DMS114 treated with DMSO at 0.1 percent for 48 hours (cell line): Measurements from ENCODE around the gene MCL1.

Source experiments
- DNase-seq: peaks from one replicate; lab custom pipeline; 2025; ENCODE audit not compliant: unreplicated experiment; lab: John Stamatoyannopoulos, UW

Gene MCL1

DNA sequence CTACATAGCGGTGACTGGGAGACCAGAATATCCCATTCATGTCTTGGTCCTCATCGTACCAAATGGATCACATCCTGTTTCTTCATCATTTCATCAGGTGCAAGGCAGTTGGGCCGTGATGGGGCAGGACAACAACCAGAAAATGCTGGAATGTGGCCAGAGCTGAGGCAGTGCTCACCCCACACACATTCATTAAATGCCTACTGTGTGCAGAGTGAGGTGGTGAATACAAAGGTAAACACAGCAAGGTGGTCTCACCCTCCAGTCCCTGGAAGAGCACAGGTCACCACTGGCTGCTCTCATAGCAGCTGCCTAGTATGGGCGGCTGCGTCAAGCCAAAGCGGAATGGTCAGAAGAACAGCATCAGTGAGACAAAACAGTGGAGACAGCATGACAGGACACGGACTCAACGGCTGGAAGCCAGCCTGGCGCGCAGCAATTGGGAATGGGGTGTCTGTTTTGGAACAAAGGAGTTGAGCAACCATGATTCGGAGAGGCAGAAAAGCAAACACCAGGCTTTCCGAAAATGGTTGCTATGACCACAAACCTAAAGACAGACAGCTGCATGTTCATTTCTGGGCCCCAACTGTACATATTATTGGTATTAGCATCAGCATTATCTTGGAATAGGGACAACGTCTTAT lies 35.8 kb downstream of the MCL1 start:
- DNase-seq = no peak

DNA sequence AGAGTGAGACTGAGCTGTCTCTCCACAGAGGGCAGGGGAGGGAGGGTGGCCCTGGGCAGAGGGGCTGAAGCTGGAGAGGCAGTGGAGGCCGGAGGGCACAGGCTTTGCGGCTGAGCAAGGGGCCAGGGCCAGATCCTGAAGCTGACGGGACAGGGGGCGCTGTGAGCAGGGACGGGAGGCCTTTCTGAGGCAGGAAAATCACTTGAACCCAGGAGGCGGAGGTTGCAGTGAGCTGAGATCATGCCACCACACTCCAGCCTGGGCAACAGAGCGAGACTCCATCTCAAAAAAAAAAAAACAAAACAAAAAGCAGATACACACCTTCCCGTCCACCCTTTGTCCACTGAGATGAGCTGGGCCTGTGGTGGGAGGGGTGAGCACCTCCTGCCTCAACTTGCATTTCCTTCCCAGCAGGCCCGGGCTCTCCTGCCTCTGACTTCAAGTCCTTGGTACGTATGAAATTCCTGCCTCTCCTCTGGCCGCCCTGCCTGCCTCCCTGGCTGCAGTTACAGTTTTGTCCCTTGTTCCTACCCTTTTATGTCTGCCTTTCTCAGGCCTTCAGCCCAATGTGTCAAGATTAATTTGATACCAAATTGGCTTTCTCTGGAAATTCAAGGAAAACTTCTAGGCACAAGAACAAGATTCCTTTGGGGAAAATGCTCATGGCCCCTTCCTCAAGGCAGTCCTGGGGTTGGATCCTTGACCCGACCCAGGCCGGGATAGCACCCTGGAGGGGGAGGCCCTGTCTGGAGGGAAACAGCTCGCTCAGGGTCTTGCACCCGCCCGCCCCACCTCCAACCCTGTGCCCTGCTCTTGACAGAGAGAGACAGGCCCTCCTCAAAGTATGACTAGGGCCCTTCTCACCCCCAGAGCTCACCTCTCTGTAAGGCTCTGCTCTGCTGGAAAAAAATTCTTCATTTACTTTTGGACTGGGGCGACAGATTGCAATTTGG lies 41.4 kb downstream of the MCL1 start:
- no peak for DNase-seq

GRCh38 chr1:150536836-150537731 lies 42.3 kb downstream of the MCL1 start:
- DNase-seq = no peak

DNA sequence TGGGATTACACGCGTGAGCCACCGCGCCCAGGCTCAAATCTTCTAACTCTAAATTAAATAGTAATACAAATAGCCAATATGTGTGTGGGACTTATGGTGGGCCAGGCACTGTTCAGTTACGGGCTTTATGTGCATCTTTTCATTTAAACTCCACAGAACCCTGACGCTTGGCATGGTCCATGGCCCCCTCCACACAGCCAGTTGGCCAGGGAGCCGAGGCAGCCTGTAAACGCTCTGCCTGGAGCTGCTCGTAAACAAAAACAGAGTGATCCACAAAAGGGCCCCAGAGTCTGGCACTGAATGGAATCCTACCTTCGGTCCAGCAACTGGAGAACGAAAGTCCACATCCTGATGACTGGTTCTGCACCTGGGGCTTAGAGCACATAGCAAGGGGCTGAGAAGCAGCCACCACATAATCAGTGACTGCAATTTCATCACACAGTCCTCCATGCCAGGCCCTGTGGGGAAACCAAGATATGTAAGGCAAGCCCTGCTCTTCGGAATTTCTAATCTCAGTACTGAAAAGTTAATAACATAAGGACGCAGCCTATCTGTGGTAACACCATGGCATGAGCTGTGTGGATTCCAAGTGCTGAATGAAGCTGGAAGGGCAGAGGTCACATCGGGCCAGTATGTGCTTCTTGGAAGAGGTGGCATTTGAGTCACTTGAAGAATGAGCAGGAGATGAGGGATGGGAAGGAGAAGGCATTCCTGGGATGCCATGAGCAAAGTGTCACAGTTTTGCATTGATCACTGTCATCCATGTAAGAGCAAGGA lies 43.7 kb downstream of the MCL1 start:
- no peak for DNase-seq

- no peak for DNase-seq
These were observed 45.4 kb downstream of the MCL1 start for GRCh38 chr1:150534002-150534401.

GRCh38 chr1:150532860-150533259 lies 46.5 kb downstream of the MCL1 start:
- DNase-seq = no peak

GRCh38 chr1:150530491-150531159 lies 48.8 kb downstream of the MCL1 start:
- DNase-seq = no peak

GRCh38 chr1:150529017-150529416 lies 50.4 kb downstream of the MCL1 start:
- no peak for DNase-seq

DNA sequence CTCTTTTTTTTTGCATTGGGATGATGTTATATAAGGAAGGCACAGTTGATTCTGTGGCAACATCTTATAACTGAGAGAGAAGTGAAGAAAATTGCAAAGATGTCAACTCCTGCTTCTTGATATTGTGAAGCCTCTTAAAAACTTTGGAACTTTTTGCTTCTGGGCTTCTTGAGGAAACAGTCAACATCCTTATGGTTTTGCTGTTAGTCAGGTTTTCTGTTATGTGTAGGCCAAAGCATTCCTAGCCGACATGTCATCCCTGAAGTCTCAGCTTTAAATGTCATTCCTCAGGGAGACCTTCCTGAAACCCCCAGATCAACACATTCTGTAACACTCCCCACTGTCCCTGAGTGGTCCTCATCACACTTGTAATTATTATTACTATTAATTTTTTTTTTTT lies 51.2 kb downstream of the MCL1 start:
- DNase-seq = no peak

GRCh38 chr1:150525348-150525747 lies 54.1 kb downstream of the MCL1 start:
- DNase-seq = no peak
